Adrenal gland (tissue), 12 donors: ENCODE data around the gene ANKRD6. TPM values are rescaled to one million over a fixed set of nuclear protein-coding genes. Genes with fewer than 3 reads are reported as not detected.

ENCODE experiments used
- DNase-seq, 7 donors: peaks; one replicate each; pipeline ENCODE4 v3.0.0-alpha.2; 2019 to 2020
- H3K27ac ChIP-seq, 5 donors: fragments of 200-600 bp; sonication (generic) in 4 of 5; 1 replicate in 3 of 5; 2 replicates in 2 of 5; pipeline versions ENCODE4 v1.5.1 to v1.8.0; 2016 to 2020; ENCODE audit warnings: mild to moderate bottlenecking in 1 of 5
- H3K27me3 ChIP-seq: fragments of 200-600 bp; 2 replicates; pipeline ENCODE4 v1.8.0; 2021
- H3K36me3 ChIP-seq, 2 donors: fragments of 200-600 bp; replicated peaks in 1 of 2; 1 replicate in 1 of 2; 2 replicates in 1 of 2; pipeline versions ENCODE4 v1.5.1 to v1.8.0; 2018 to 2022
- H3K4me1 ChIP-seq, 2 donors: fragments of 200-600 bp; replicated peaks in 1 of 2; 1 replicate in 1 of 2; 2 replicates in 1 of 2; pipeline versions ENCODE4 v1.5.1 to v1.8.0; 2018 to 2021
- H3K4me3 ChIP-seq, 4 donors: fragments of 200-600 bp; sonication (generic) in 3 of 4; one replicate each; pipeline ENCODE4 v1.5.1; 2016 to 2018
- H3K9me3 ChIP-seq, 3 donors: fragments of 200-600 bp; sonication (generic) in 1 of 3; replicated peaks in 1 of 3; 1 replicate in 2 of 3; 2 replicates in 1 of 3; pipeline versions ENCODE4 v1.5.1 to v1.8.0; 2016 to 2021
- CTCF ChIP-seq, 6 experiments: fragments of 450-650 bp in 4 of 6; fragments of 200-600 bp in 2 of 6; sonication (generic) in 1 of 6; IDR thresholded peaks; 1 replicate in 5 of 6; 2 replicates in 1 of 6; pipeline versions ENCODE4 v1.5.1 to v1.8.0; 2016 to 2021; ENCODE audit warnings: antibody characterized with exemption in 6 of 6, mild to moderate bottlenecking in 2 of 6, moderate library complexity in 1 of 6
- POLR2A ChIP-seq, 2 donors: fragments of 450-650 bp; IDR thresholded peaks; one replicate each; pipeline ENCODE4 v1.6.1; 2017; ENCODE audit warnings: antibody characterized with exemption in 2 of 2, mild to moderate bottlenecking in 2 of 2, moderate library complexity in 1 of 2
- WGBS, 4 donors: extraction: QIAGEN DNeasy Blood & Tissue Kit in 2 of 4; methylation state at CpG; one replicate each; pipeline versions ENCODE4 v1.1.5 to v1.1.7; 2013 to 2017; 5-methylcytosine and 5-hydroxymethylcytosine counted together
- intact Hi-C, 2 donors: fragments of 100-400 bp; cut with DNase I; formaldehyde crosslinking; loops; one replicate each; pipeline versions ENCODE4 v1.14.1 to v1.15.0; 2022 to 2023
- polyA plus RNA-seq, 3 donors: library from polyadenylated mRNA; stranded (reverse); fragments of 200-250 nt in 2 of 3; fragments of 350-450 nt in 1 of 3; fragmentation: Illumina TruSeq in 1 of 3; extraction: RNeasy Lipid Tissue Mini Kit (QIAGEN cat#74804) in 1 of 3; gene quantifications; one replicate each; pipeline ENCODE4 v1.2.3, GENCODE V29; 2013 to 2014
- total RNA-seq, 9 donors: library from RNA; depleted of rRNA in 4 of 9; stranded (reverse); fragments of >200 nt in 4 of 9; fragments of 120-200 nt in 1 of 9; fragmentation: NEBNext Ultra II Directional in 1 of 9; extraction: Animal tissue kit (Norgen Biotek cat#: 25700) in 1 of 9; gene quantifications; one replicate each; pipeline versions ENCODE4 v1.1.0 to v1.2.4, GENCODE V29; 2013 to 2023
- donor health status: healthy with polysubstance abuse.
- donor health status: Bipolar disorder and iron deficiency.
- donor health status: DM: yes; HTN: yes; CAD: no.
- donor health status: DM: no; HTN: no; CAD: no.
- donor health status: DM: no; HTN: no; CAD: no.
- donor health status: DM: yes; HTN: yes; CAD: no.

The ANKRD6 gene
- total and polyA plus RNA-seq, 12 donors, result 2.8 to 16.6 (median 7.7) TPM

- WGBS, 4 donors, result 30 to 37% (median 33%) methylated on average over 5 of the region's 5 CpGs
- Histone ChIP-seq H3K36me3 (no peaks in the 10 kb centered on the region), H3K4me3 (no peak overlapping the region), H3K27ac (no peak overlapping the region), H3K27me3 (no peaks in the 10 kb centered on the region), H3K4me1 (peaks cover 0 to 7% of the 10 kb centered on the region in 2 donors), H3K9me3 (no peaks in the 10 kb centered on the region)
- DNase-seq, result no peak
- TF ChIP-seq POLR2A (IDR thresholded peaks at IDR 0.05) (no peak), CTCF (IDR thresholded peaks at IDR 0.05) (no peak)
- intact Hi-C loops, result no loop called here
Observed at GRCh38 chr6:89443658-89444057, 10.7 kb downstream of the ANKRD6 start.

- Histone ChIP-seq H3K4me3 (no peak overlapping the region), H3K27me3 (no peaks in the 10 kb centered on the region), H3K9me3 (no peaks in the 10 kb centered on the region), H3K36me3 (no peaks in the 10 kb centered on the region), H3K4me1 (no peaks in the 10 kb centered on the region), H3K27ac (no peak overlapping the region)
- no peak for DNase-seq
- 42 to 59% (median 45%) methylated on average over 1 of the region's 1 CpG for WGBS, 4 donors
- intact Hi-C loops, result no loop called here
- no peak for TF ChIP-seq CTCF (IDR thresholded peaks at IDR 0.05)
- TF ChIP-seq POLR2A (IDR thresholded peaks at IDR 0.05), result no peak
Observed at GRCh38 chr6:89449193-89449592, 16.2 kb downstream of the ANKRD6 start.

- intact Hi-C loops, result no loop called here
- TF ChIP-seq CTCF (IDR thresholded peaks at IDR 0.05) (no peak), POLR2A (IDR thresholded peaks at IDR 0.05) (no peak)
- no peaks in the 10 kb centered on the region for H3K36me3 ChIP-seq
- 90 to 100% (median 94%) methylated on average over 1 of the region's 1 CpG for WGBS, 4 donors
- H3K27me3 ChIP-seq, result no peaks in the 10 kb centered on the region
- no peak overlapping the region for H3K4me3 ChIP-seq
- DNase-seq, result no peak
- H3K27ac ChIP-seq, result no peak overlapping the region
- no peaks in the 10 kb centered on the region for H3K9me3 ChIP-seq
- H3K4me1 ChIP-seq, result no peaks in the 10 kb centered on the region
Observed at GRCh38 chr6:89452281-89452680, 19.3 kb downstream of the ANKRD6 start.

- Histone ChIP-seq H3K4me1 (no peaks in the 10 kb centered on the region), H3K4me3 (no peak overlapping the region), H3K9me3 (no peaks in the 10 kb centered on the region), H3K27ac (no peak overlapping the region), H3K36me3 (no peaks in the 10 kb centered on the region), H3K27me3 (no peaks in the 10 kb centered on the region)
- 76 to 83% (median 82%) methylated on average over 2 of the region's 2 CpGs for WGBS, 4 donors
- no peak for DNase-seq
- intact Hi-C loops, result no loop called here
- TF ChIP-seq CTCF (IDR thresholded peaks at IDR 0.05) (no peak), POLR2A (IDR thresholded peaks at IDR 0.05) (no peak)
Observed at GRCh38 chr6:89454300-89454699, 21.3 kb downstream of the ANKRD6 start.
